AG09319 (cell line): ENCODE data around the gene ANXA11.

ENCODE experiments used
- DNase-seq: peaks from one replicate; pipeline ENCODE4 v3.0.0-alpha.2; 2010; ENCODE audit warnings: low read depth; ENCODE audit errors: extremely low read depth
- CTCF ChIP-seq: IDR thresholded peaks from 2 replicates; pipeline ENCODE4 v1.5.1; 2011; ENCODE audit warnings: low read depth, mild to moderate bottlenecking, inconsistent platforms, low read length, moderate library complexity

ANXA11 gene

GRCh38 chr10:80184291-80184690, 21.0 kb downstream of the ANXA11 start:
- no peak for DNase-seq
- TF ChIP-seq CTCF: no peak

- DNase-seq: no peak
- TF ChIP-seq CTCF: no peak
These were observed 21.9 kb downstream of the ANXA11 start for GRCh38 chr10:80183436-80183835.

- DNase-seq: no peak
- TF ChIP-seq CTCF: no peak
These were observed 22.4 kb downstream of the ANXA11 start for GRCh38 chr10:80182986-80183385.

- DNase-seq: no peak
- no peak for TF ChIP-seq CTCF
These were observed 27.3 kb downstream of the ANXA11 start for GRCh38 chr10:80177781-80178636.

- no peak for DNase-seq
- TF ChIP-seq CTCF: no peak
These were observed 28.8 kb downstream of the ANXA11 start for GRCh38 chr10:80176526-80176925.

- DNase-seq: no peak
- no peak for TF ChIP-seq CTCF
These were observed 30.5 kb downstream of the ANXA11 start for GRCh38 chr10:80174641-80175395.

- DNase-seq: no peak
- TF ChIP-seq CTCF: no peak
These were observed 31.9 kb downstream of the ANXA11 start for GRCh38 chr10:80173466-80173865.
